DND-41 (cell line): Measurements from ENCODE around the gene IFT20.

Source experiments
- CTCF ChIP-seq: IDR thresholded peaks from 2 replicates; pipeline ENCODE4 v1.5.1; 2012; ENCODE audit warnings: borderline replicate concordance, low read length, moderate library complexity, mild to moderate bottlenecking; ENCODE audit not compliant: poor library complexity, severe bottlenecking; ENCODE audit errors: extremely low read depth
- EZH2 ChIP-seq: IDR thresholded peaks from 3 replicates; pipeline ENCODE4 v1.6.1; 2012; ENCODE audit warnings: borderline replicate concordance, low read depth, mild to moderate bottlenecking, moderate library complexity, low read length, inconsistent platforms; ENCODE audit not compliant: severe bottlenecking

- no peak for TF ChIP-seq CTCF
- no peak for TF ChIP-seq EZH2
Observed at GRCh38 chr17:28339431-28339830, 4.2 kb upstream of the IFT20 start.
